NCI-H2107 treated with DMSO at 0.1 percent for 48 hours (cell line): ENCODE data around the gene NPIPA5.
"Not testable (repeated sequence)": the region's sequence is repeated elsewhere in the genome, so short reads cannot be mapped to it uniquely, and the experiment has no call there.

ENCODE experiments used
- DNase-seq: peaks from one replicate; lab custom pipeline; 2025; ENCODE audit not compliant: unreplicated experiment; lab: John Stamatoyannopoulos, UW

The NPIPA5 gene

DNA sequence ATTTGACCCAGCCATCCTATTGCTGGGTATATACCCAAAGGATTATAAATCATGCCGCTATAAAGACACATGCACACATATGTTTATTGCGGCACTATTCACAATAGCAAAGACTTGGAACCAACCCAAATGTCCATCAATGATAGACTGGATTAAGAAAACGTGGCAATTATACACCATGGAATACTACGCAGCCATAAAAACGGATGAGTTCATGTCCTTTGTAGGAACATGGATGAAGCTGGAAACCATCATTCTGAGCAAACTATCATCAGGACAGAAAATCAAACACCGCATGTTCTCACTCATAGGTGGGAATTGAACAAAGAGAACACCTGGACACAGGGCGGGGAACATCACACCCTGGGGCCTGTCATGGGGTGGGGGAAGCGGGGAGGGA lies 14.9 kb upstream of the NPIPA5 start:
- DNase-seq: not testable (repeated sequence)

DNA sequence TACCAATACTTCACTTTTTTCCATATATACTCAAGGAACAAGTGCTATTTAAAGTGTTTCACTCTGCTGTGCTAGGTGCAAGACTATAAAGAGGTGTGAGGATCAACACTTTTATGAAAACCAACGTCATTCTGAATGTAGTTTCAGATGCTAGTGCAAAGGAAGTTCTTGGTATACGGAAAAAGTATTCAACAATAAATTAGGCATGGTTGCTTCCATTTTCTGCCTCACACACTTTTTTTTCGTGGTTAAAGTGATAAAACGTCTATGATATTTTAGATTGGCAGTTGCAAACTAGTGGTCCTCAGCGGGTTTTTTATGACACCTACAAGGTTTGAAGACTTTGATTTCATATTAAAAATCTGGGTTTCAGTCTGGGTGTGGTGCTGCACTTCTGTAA lies 11.8 kb upstream of the NPIPA5 start:
- not testable (repeated sequence) for DNase-seq

DNA sequence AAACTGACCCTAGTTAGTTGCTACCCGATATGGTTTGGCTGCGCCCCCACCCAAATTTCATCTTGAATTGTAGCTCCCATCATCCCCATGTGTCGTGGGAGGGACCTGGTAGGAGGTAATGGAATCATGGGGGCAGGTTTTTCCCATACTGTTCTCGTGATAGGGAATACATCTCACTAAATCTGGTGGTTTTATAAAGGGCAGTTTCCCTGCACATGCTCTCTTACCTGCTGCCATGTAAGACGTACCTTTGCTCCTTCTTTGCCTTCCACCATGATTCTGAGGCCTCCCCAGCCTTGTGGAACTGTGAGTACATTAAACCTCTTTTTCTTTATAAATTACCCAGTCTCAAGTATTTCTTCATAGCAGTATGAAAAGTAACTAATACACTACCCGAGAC lies 10.0 kb upstream of the NPIPA5 start:
- not testable (repeated sequence) for DNase-seq

- not testable (repeated sequence) for DNase-seq
Measured at GRCh38 chr16:15382810-15383209, 4.7 kb upstream of the NPIPA5 start.

- DNase-seq: not testable (repeated sequence)
Measured at GRCh38 chr16:15357495-15357894, 20.6 kb downstream of the NPIPA5 start.

DNA sequence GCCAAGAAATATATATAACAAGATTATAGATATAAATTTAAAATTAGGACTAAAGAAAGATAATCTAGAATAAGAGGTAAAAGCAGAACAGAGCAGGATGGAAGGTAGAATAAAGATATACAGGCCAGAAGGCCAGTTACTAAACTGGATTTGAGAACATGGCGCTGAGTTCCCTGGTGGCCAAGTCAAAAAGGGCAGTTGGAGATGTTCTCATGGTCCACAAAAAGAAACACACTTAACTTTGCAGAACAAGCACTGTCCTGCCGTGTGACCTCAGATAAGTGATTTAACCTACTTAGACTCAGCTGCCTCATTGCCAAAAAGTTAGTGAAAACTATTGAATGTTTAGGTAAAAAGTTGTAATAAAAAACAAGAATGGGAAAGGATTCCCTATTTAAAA lies 23.2 kb downstream of the NPIPA5 start:
- not testable (repeated sequence) for DNase-seq

GRCh38 chr16:15352852-15353251 lies 25.2 kb downstream of the NPIPA5 start:
- not testable (repeated sequence) for DNase-seq

GRCh38 chr16:15351745-15352144 lies 26.3 kb downstream of the NPIPA5 start:
- not testable (repeated sequence) for DNase-seq

DNA sequence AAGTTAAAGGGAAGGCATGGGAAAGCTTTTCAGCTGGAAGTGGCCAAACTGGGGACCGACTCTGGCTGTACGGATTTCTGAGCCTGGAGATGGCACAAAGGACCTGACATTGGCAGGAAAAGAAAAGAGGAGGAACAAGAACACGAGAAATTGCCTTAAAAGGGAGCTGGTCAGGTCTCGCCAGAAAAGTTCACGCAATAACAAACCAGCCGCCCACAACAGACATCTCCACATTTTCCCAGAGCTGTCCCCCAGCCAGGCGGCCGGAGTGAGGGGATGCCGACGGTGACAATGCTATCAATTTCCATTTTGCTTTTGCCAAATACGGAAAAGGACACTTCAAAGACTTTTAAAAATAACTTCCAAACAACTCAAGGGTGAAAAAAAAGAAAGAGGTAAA lies 26.8 kb downstream of the NPIPA5 start:
- DNase-seq: not testable (repeated sequence)

- not testable (repeated sequence) for DNase-seq
Measured at GRCh38 chr16:15348721-15349120, 29.4 kb downstream of the NPIPA5 start.

- not testable (repeated sequence) for DNase-seq
Measured at GRCh38 chr16:15342337-15342736, 35.8 kb downstream of the NPIPA5 start.

- not testable (repeated sequence) for DNase-seq
Measured at GRCh38 chr16:15338986-15339385, 39.1 kb downstream of the NPIPA5 start.

GRCh38 chr16:15337974-15338605 lies 40.0 kb downstream of the NPIPA5 start:
- not testable (repeated sequence) for DNase-seq

DNA sequence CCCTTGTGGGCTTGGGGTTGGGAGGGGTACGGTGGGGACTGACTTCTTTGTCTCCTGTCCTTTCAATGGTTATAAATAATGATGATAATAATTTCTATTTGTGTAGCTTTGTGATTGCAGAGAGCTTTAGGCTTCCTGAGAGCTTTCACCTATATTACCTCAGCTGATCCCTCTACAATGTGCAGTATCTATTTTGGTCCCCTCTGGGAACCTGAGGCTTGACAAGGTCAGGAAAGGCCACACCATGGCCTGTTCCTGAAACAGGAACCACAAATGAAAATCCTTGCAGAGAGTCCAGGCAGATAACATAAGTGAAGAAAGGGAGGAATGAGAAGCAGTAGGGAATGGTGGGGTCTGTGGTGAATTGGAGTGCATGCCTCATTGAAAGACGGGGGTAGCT lies 42.5 kb downstream of the NPIPA5 start:
- not testable (repeated sequence) for DNase-seq

DNA sequence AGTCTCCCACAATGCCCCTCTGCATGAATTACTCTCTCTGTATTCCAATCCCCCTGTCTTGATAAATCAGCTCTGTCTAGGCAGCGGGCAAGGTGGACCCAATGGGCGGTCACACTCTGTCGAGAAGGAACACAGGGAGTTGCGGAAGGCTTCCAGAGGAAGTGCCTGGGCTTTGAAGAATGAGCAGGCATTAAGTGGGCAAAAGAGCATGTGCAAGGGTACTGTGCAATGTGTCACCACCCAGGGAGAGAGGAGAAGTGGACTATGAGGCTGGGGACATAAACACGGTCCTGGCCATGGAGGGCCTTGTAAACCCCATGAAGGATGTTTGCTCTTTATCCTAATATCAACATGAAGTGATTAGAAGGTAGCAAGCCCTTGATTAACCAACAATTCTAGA lies 44.1 kb downstream of the NPIPA5 start:
- not testable (repeated sequence) for DNase-seq

- DNase-seq: not testable (repeated sequence)
Measured at GRCh38 chr16:15330978-15331377, 47.1 kb downstream of the NPIPA5 start.

GRCh38 chr16:15324954-15325353 lies 53.1 kb downstream of the NPIPA5 start:
- DNase-seq: not testable (repeated sequence)

- not testable (repeated sequence) for DNase-seq
Measured at GRCh38 chr16:15323373-15323772, 54.7 kb downstream of the NPIPA5 start.

DNA sequence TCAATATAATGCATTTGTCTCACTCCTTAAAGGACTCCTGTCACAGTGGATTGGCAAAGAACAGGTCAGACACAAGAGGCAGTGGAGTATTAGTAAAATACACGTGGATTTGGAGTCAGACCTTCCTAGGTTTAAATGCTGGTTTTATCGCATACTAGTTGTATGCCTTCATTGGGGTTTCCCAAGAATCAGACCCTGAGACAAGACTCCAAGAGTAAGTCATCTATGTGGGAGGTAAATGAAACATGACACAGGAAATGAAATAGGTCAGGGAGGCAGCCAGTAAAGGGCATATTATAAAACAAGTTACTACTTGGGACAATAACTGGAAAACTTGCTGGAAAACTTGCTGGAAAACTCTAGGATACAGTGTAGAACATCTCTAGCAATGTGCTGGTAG lies 56.9 kb downstream of the NPIPA5 start:
- not testable (repeated sequence) for DNase-seq

GRCh38 chr16:15314562-15314961 lies 63.5 kb downstream of the NPIPA5 start:
- DNase-seq: not testable (repeated sequence)
